Bronchial epithelial cell (primary cell): ENCODE measurements around the gene PURA. TPM values are rescaled to one million over a fixed set of nuclear protein-coding genes. Genes with fewer than 3 reads are reported as not detected.

ENCODE experiments used
- DNase-seq: peaks from one replicate; pipeline ENCODE4 v3.0.0-alpha.2; 2010; ENCODE audit warnings: low read depth
- FAIRE-seq: peaks from 2 replicates; lab custom pipeline; 2011; peaks lifted over from hg19 to GRCh38; lab: Jason Lieb, UNC
- H3K27me3 ChIP-seq: 2 replicates; pipeline ENCODE4 v1.5.1; 2011; ENCODE audit warnings: low read length; ENCODE audit not compliant: control insufficient read depth, insufficient read depth
- H3K36me3 ChIP-seq: 2 replicates; pipeline ENCODE4 v1.5.1; 2011; ENCODE audit warnings: low read length; ENCODE audit not compliant: control insufficient read depth, insufficient read depth
- H3K4me3 ChIP-seq: 2 replicates; pipeline ENCODE4 v1.5.1; 2011; ENCODE audit warnings: mild to moderate bottlenecking, low read depth, low read length, control low read depth
- CTCF ChIP-seq: IDR thresholded peaks from 2 replicates; pipeline ENCODE4 v1.5.1; 2011; ENCODE audit warnings: mild to moderate bottlenecking, moderate library complexity, low read length, control low read depth, inconsistent platforms; ENCODE audit not compliant: insufficient read depth, severe bottlenecking
- total RNA-seq: library from RNA; depleted of rRNA; stranded (reverse); fragments of >200 nt; gene quantifications from 2 replicates; pipeline ENCODE4 v1.2.1, GENCODE V29; 2014

Gene PURA
- 6.6 and 12.3 TPM in 2 replicates for total RNA-seq

- peaks cover 2% of the 10 kb centered on the region for H3K36me3 ChIP-seq
- no peak for TF ChIP-seq CTCF
- no peaks in the 10 kb centered on the region for H3K27me3 ChIP-seq
- no peak for FAIRE-seq
- DNase-seq = peak; percentile 84
- H3K4me3 ChIP-seq = peak within 1 kb of the TSS; percentile 77
Observed at GRCh38 chr5:140113699-140114263, at the start of gene PURA. TSS of gene PURA (plus strand) at chr5:140114109. CDS start at chr5:140114182, 73 bp downstream.

- no peak overlapping the region for H3K4me3 ChIP-seq
- DNase-seq (no peak), FAIRE-seq (no peak)
- TF ChIP-seq CTCF = no peak
- no peaks in the 10 kb centered on the region for H3K27me3 ChIP-seq
- H3K36me3 ChIP-seq = no peaks in the 10 kb centered on the region
Observed at GRCh38 chr5:140072812-140073211, 41.1 kb upstream of the PURA start.

- no peak overlapping the region for H3K4me3 ChIP-seq
- FAIRE-seq = no peak
- no peaks in the 10 kb centered on the region for H3K27me3 ChIP-seq
- peak; percentile 11 for TF ChIP-seq CTCF
- peak; percentile 8 for DNase-seq
- no peaks in the 10 kb centered on the region for H3K36me3 ChIP-seq
Observed at GRCh38 chr5:140073296-140073695, 40.6 kb upstream of the PURA start.

- H3K36me3 ChIP-seq = no peaks in the 10 kb centered on the region
- no peak for FAIRE-seq
Observed at GRCh38 chr5:140075371-140075770, 38.5 kb upstream of the PURA start.

GRCh38 chr5:140076142-140076541 lies 37.8 kb upstream of the PURA start:
- no peak for FAIRE-seq
- Histone ChIP-seq H3K27me3 (no peaks in the 10 kb centered on the region), H3K4me3 (no peak overlapping the region), H3K36me3 (no peaks in the 10 kb centered on the region)
- DNase-seq = no peak
- no peak for TF ChIP-seq CTCF

More at GRCh38 chr5:140075371-140075770, 38.5 kb upstream of the PURA start:
- Histone ChIP-seq H3K4me3 (no peak overlapping the region), H3K27me3 (no peaks in the 10 kb centered on the region)
- TF ChIP-seq CTCF = no peak
- peak; percentile 43 for DNase-seq

GRCh38 chr5:140076788-140077187 lies 37.1 kb upstream of the PURA start:
- no peak overlapping the region for H3K4me3 ChIP-seq
- no peaks in the 10 kb centered on the region for H3K27me3 ChIP-seq
- TF ChIP-seq CTCF = no peak
- H3K36me3 ChIP-seq = no peaks in the 10 kb centered on the region
- no peak for FAIRE-seq
- DNase-seq = no peak
